ENCODE data around the gene A2M. TPM values are rescaled to one million over a fixed set of nuclear protein-coding genes. Genes with fewer than 3 reads are reported as not detected.

Gene A2M
- total and polyA plus RNA-seq, 4 donors = 1,731 to 2,622 (median 2,052) TPM

DNA sequence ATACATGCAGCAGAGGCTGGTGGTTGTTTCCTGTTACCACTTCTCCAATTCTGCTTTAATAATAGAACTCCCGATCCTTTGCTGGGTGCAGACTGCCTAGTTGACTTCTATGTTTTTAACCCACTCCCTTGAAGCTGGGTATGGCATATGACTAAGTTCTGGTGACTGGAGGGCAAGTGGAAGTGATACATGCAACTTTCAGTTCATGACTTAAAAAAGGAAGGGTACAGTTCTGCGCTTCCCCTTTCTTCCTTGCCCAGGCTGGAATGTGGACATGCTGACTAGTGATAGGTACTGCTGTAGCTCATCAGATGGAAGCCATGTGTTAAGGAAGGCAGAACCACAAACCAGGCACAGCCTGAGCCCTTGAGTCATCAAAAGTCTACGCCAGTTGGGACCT is 2.4 kb upstream of the A2M start:
- DNase-seq (ENCODE audit: low spot score) = no peak
- H3K36me3 ChIP-seq (ENCODE audit: control insufficient read depth in 4 of 4, insufficient read depth in 3 of 4, low read depth in 1 of 4, low read length in 3 of 4) = peaks cover 0 to 5% (median 0%) of the 10 kb centered on the region in 4 donors
- no peaks in the 10 kb centered on the region for H3K9me3 ChIP-seq (ENCODE audit: control insufficient read depth in 4 of 4, low read length in 3 of 4)
- no peak overlapping the region for H3K9ac ChIP-seq (ENCODE audit: low read depth in 1 of 2, low read length in 2 of 2)
- 77% methylated on average over 3 of the region's 3 CpGs for WGBS
- peaks cover 10 to 57% (median 38%) of the 10 kb centered on the region in 4 donors for H3K4me1 ChIP-seq (ENCODE audit: control insufficient read depth in 4 of 4, insufficient read depth in 4 of 4, low read length in 3 of 4)
- H3K27me3 ChIP-seq (ENCODE audit: control insufficient read depth in 4 of 4, insufficient read depth in 4 of 4, low read length in 3 of 4) = no peaks in the 10 kb centered on the region
- H3K4me3 ChIP-seq (ENCODE audit: low read depth in 1 of 3, low read length in 3 of 3) = no peak overlapping the region
- H3K27ac ChIP-seq (ENCODE audit: low read depth in 1 of 2, low read length in 2 of 2) = peak overlapping the region; percentile 52 to 73
- TF ChIP-seq YY1 (IDR thresholded peaks at IDR 0.05) (no peak), FOXA1 (IDR thresholded peaks at IDR 0.05) (no peak), FOXA2 (IDR thresholded peaks at IDR 0.05) (no peak), RXRA (IDR thresholded peaks at IDR 0.05) (peak in 1 of 2 donors; percentile 15)
- TF ChIP-seq, protein P1, sequence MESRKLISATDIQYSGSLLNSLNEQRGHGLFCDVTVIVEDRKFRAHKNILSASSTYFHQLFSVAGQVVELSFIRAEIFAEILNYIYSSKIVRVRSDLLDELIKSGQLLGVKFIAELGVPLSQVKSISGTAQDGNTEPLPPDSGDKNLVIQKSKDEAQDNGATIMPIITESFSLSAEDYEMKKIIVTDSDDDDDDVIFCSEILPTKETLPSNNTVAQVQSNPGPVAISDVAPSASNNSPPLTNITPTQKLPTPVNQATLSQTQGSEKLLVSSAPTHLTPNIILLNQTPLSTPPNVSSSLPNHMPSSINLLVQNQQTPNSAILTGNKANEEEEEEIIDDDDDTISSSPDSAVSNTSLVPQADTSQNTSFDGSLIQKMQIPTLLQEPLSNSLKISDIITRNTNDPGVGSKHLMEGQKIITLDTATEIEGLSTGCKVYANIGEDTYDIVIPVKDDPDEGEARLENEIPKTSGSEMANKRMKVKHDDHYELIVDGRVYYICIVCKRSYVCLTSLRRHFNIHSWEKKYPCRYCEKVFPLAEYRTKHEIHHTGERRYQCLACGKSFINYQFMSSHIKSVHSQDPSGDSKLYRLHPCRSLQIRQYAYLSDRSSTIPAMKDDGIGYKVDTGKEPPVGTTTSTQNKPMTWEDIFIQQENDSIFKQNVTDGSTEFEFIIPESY (IDR thresholded peaks at IDR 0.05) = peak; percentile 20
- TF ChIP-seq, protein P2, sequence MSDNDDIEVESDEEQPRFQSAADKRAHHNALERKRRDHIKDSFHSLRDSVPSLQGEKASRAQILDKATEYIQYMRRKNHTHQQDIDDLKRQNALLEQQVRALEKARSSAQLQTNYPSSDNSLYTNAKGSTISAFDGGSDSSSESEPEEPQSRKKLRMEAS (IDR thresholded peaks at IDR 0.05) = peak; percentile 48

DNA sequence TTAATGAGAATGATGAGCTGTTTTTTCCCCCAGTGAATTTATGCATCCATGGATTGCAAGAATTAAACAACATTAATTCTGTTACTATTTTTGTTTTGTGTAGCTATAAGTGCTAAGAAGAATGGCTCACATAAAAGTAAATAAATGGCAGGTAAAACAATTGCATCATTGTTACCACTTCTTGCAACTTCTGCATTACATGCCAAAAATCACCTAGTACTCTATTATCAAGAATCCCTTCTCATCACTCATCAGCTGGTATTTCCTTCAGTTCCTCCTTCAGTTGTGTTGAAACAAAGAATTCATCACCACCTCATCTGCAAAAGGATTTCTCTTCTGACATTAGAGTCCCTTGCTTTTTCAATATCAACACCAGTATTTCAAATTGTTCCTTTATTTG is 773 bp downstream of the A2M start:
- Histone ChIP-seq H3K9ac (ENCODE audit: low read depth in 1 of 2, low read length in 2 of 2) (peak overlapping the region; percentile 3 to 90), H3K4me3 (ENCODE audit: low read depth in 1 of 3, low read length in 3 of 3) (peak overlapping the region; percentile 59 to 83 (median 72)), H3K9me3 (ENCODE audit: control insufficient read depth in 4 of 4, low read length in 3 of 4) (no peaks in the 10 kb centered on the region), H3K27ac (ENCODE audit: low read depth in 1 of 2, low read length in 2 of 2) (peak overlapping the region; percentile 60 to 72), H3K36me3 (ENCODE audit: control insufficient read depth in 4 of 4, insufficient read depth in 3 of 4, low read depth in 1 of 4, low read length in 3 of 4) (peaks cover 5 to 26% (median 17%) of the 10 kb centered on the region in 4 donors), H3K27me3 (ENCODE audit: control insufficient read depth in 4 of 4, insufficient read depth in 4 of 4, low read length in 3 of 4) (no peaks in the 10 kb centered on the region), H3K4me1 (ENCODE audit: control insufficient read depth in 4 of 4, insufficient read depth in 4 of 4, low read length in 3 of 4) (peaks cover 7 to 50% (median 30%) of the 10 kb centered on the region in 4 donors)
- TF ChIP-seq SP1 (IDR thresholded peaks at IDR 0.05) (no peak), FOXA2 (IDR thresholded peaks at IDR 0.05) (no peak), FOXA1 (IDR thresholded peaks at IDR 0.05) (no peak), HNF4A (conservative IDR thresholded peaks at IDR 0.05) (peak in 1 of 2 donors; percentile 18), YY1 (IDR thresholded peaks at IDR 0.05) (peak; percentile 41), NR2F2 (IDR thresholded peaks at IDR 0.05) (no peak), EGR1 (IDR thresholded peaks at IDR 0.05; ENCODE audit: low read depth in 2 of 2) (no peak), RAD21 (IDR thresholded peaks at IDR 0.05) (peak in 1 of 2 donors; percentile 26), JUND (IDR thresholded peaks at IDR 0.05) (peak in 1 of 2 donors; percentile 32), RXRA (IDR thresholded peaks at IDR 0.05) (peak in 1 of 2 donors; percentile 16)
- TF ChIP-seq, protein P1 (IDR thresholded peaks at IDR 0.05) = no peak
- TF ChIP-seq, protein P2 (IDR thresholded peaks at IDR 0.05) = no peak
- TF ChIP-seq, protein P3, sequence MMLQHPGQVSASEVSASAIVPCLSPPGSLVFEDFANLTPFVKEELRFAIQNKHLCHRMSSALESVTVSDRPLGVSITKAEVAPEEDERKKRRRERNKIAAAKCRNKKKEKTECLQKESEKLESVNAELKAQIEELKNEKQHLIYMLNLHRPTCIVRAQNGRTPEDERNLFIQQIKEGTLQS (IDR thresholded peaks at IDR 0.05) = peak; percentile 54
- TF ChIP-seq, protein P4, sequence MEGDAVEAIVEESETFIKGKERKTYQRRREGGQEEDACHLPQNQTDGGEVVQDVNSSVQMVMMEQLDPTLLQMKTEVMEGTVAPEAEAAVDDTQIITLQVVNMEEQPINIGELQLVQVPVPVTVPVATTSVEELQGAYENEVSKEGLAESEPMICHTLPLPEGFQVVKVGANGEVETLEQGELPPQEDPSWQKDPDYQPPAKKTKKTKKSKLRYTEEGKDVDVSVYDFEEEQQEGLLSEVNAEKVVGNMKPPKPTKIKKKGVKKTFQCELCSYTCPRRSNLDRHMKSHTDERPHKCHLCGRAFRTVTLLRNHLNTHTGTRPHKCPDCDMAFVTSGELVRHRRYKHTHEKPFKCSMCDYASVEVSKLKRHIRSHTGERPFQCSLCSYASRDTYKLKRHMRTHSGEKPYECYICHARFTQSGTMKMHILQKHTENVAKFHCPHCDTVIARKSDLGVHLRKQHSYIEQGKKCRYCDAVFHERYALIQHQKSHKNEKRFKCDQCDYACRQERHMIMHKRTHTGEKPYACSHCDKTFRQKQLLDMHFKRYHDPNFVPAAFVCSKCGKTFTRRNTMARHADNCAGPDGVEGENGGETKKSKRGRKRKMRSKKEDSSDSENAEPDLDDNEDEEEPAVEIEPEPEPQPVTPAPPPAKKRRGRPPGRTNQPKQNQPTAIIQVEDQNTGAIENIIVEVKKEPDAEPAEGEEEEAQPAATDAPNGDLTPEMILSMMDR (IDR thresholded peaks at IDR 0.05; ENCODE audit: low read depth, low read length, missing input control) = no peak
- DNase-seq (ENCODE audit: low spot score) = no peak

Data from liver (tissue), 9 donors.